ENCODE results near the gene PARD6B. TPM values are rescaled to one million over a fixed set of nuclear protein-coding genes. Genes with fewer than 3 reads are reported as not detected.
A peak's percentile ranks its signal among the peaks of the same experiment; 100 is the strongest.

The PARD6B gene
- total RNA-seq, 1 experiment from 2014 or later: 41.3 TPM

GRCh38 chr20:50734730-50735679 lies 3.6 kb downstream of the PARD6B start:
- DNase-seq (ENCODE audit: low read depth, low spot score): no peak
- H3K9ac ChIP-seq (ENCODE audit: low read length): peak overlapping the region; percentile 44
- H3K27me3 ChIP-seq (ENCODE audit: insufficient read depth, low read length): no peaks in the 10 kb centered on the region
- H3K4me3 ChIP-seq (replicated peaks in 1 of 2; ENCODE audit: low read depth in 1 of 2, low read length in 2 of 2): peak overlapping the region in 1 of 2 experiments; percentile 5; a peak in 1 of 4 replicates
- intact Hi-C loops (cut with micrococcal nuclease): loop anchor here (5.0 kb wide), 1 partner anchor 548 kb away; no protein-coding TSS in a partner anchor
- RAD21 ChIA-PET (ENCODE audit: low non-redundant PET in 1 of 2, low total read pairs in 2 of 2, uncharacterized antibody in 2 of 2, unreplicated experiment in 2 of 2): interaction anchor here (0.6 to 1.3 kb wide), 2 partner anchors 9 to 14 kb away, joined by 3 to 6 read pairs; no protein-coding TSS in a partner anchor
- no TSS peak for BruUV-seq (replicated peaks)
- no peak overlapping the region for H2AFZ ChIP-seq (ENCODE audit: low read depth, low read length, poor library complexity, severe bottlenecking)
- CTCF ChIA-PET: interaction anchor here (1.3 kb wide), 1 partner anchor 14 kb away, joined by 5 read pairs; no protein-coding TSS in a partner anchor
- H3K27ac ChIP-seq (ENCODE audit: low read depth, low read length): peak overlapping the region; percentile 45; the same call in 1 of the 2 replicates
- peaks cover 14% of the 10 kb centered on the region; the same call in 1 of the 2 replicates for H4K20me1 ChIP-seq (ENCODE audit: insufficient read depth)
- ATAC-seq: no peak
- peak overlapping the region; percentile 60 for H3K4me2 ChIP-seq (ENCODE audit: low read length)
- no peaks in the 10 kb centered on the region for H3K9me3 ChIP-seq (ENCODE audit: control insufficient read depth in 1 of 2, insufficient read depth in 1 of 2, low read depth in 1 of 2, low read length in 2 of 2)
- H3K36me3 ChIP-seq (ENCODE audit: control insufficient read depth in 1 of 2, insufficient read depth in 2 of 2, low read length in 2 of 2): peaks cover 18 to 24% of the 10 kb centered on the region in 2 experiments
- POLR2A ChIA-PET: interaction anchor here (1.1 to 1.9 kb wide), 2 partner anchors 10 to 22 kb away, joined by 3 to 6 read pairs; no protein-coding TSS in a partner anchor
- peaks cover 89% of the 10 kb centered on the region for H3K79me2 ChIP-seq (ENCODE audit: insufficient read depth, low read length)
- H3K9me2 ChIP-seq (ENCODE audit: insufficient read depth): no peaks in the 10 kb centered on the region
- peaks cover 72 to 84% of the 10 kb centered on the region in 2 experiments for H3K4me1 ChIP-seq (ENCODE audit: control insufficient read depth in 1 of 2, insufficient read depth in 2 of 2, low read length in 2 of 2)
- TF ChIP-seq ZNF274 (IDR thresholded peaks at IDR 0.05; ENCODE audit: low read depth, low read length): no peak

GRCh38 chr20:50735813-50736212 lies 4.4 kb downstream of the PARD6B start:
- ChIA-PET CTCF (no interaction called here), RAD21 (ENCODE audit: low non-redundant PET in 1 of 2, low total read pairs in 2 of 2, uncharacterized antibody in 2 of 2, unreplicated experiment in 2 of 2) (no interaction called here), POLR2A (no interaction called here)
- intact Hi-C loops (cut with micrococcal nuclease): no loop called here
- Histone ChIP-seq H2AFZ (ENCODE audit: low read depth, low read length, poor library complexity, severe bottlenecking) (no peak overlapping the region), H3K36me3 (ENCODE audit: control insufficient read depth in 1 of 2, insufficient read depth in 2 of 2, low read length in 2 of 2) (peaks cover 18 to 24% of the 10 kb centered on the region in 2 experiments), H3K4me3 (replicated peaks in 1 of 2; ENCODE audit: low read depth in 1 of 2, low read length in 2 of 2) (peak overlapping the region in 1 of 2 experiments; percentile 5; a peak in 1 of 4 replicates), H3K27me3 (ENCODE audit: insufficient read depth, low read length) (no peaks in the 10 kb centered on the region), H3K9me2 (ENCODE audit: insufficient read depth) (no peaks in the 10 kb centered on the region), H4K20me1 (ENCODE audit: insufficient read depth) (peaks cover 14% of the 10 kb centered on the region; the same call in 1 of the 2 replicates), H3K79me2 (ENCODE audit: insufficient read depth, low read length) (peaks cover 94% of the 10 kb centered on the region), H3K4me1 (ENCODE audit: control insufficient read depth in 1 of 2, insufficient read depth in 2 of 2, low read length in 2 of 2) (peaks cover 74 to 85% of the 10 kb centered on the region in 2 experiments), H3K9me3 (ENCODE audit: control insufficient read depth in 1 of 2, insufficient read depth in 1 of 2, low read depth in 1 of 2, low read length in 2 of 2) (no peaks in the 10 kb centered on the region), H3K27ac (ENCODE audit: low read depth, low read length) (peak overlapping the region; percentile 45; the same call in 1 of the 2 replicates), H3K4me2 (ENCODE audit: low read length) (peak overlapping the region; percentile 60), H3K9ac (ENCODE audit: low read length) (peak overlapping the region; percentile 44)
- no TSS peak for BruUV-seq (replicated peaks)
- no peak for DNase-seq (ENCODE audit: low read depth, low spot score)
- no peak for ATAC-seq
- 0 out of 2 replicates have a peak, but pooled peaks have one; percentile 15 for TF ChIP-seq POLR2AphosphoS5 (IDR thresholded peaks at IDR 0.05; ENCODE audit: low read depth, low read length)
- no peak for TF ChIP-seq JUND (IDR thresholded peaks at IDR 0.05)
- no peak for TF ChIP-seq ZNF274 (IDR thresholded peaks at IDR 0.05; ENCODE audit: low read depth, low read length)
- TF ChIP-seq FOSL1 (IDR thresholded peaks at IDR 0.05; ENCODE audit: low read depth): no peak
- no peak for TF ChIP-seq YY1 (IDR thresholded peaks at IDR 0.05; ENCODE audit: extremely low read depth, insufficient replicate concordance, low read depth, low read length)

Measured in HCT116 (cell line).